Measurements from ENCODE around the gene NSMF.

- TF ChIP-seq POLR2A (IDR thresholded peaks at IDR 0.05; ENCODE audit: low read depth, low read length) (no peak), TAF1 (IDR thresholded peaks at IDR 0.05; ENCODE audit: low read depth, low read length) (no peak), POLR2AphosphoS5 (IDR thresholded peaks at IDR 0.05; ENCODE audit: low read depth, low read length) (no peak)
Measured at GRCh38 chr9:137474271-137474670, 15.1 kb upstream of the NSMF start.

Measured in GM12891 (cell line).